ENCODE data around the gene ACOT4. TPM values are rescaled to one million over a fixed set of nuclear protein-coding genes. Genes with fewer than 3 reads are reported as not detected.
"Not testable (repeated sequence)": the region's sequence is repeated elsewhere in the genome, so short reads cannot be mapped to it uniquely, and the experiment has no call there.

Gene ACOT4
- total RNA-seq, 1 experiment from 2014 or later: 1.8 TPM

- H3K9me3 ChIP-seq (ENCODE audit: control insufficient read depth, low read depth, low read length); H2BK120ac ChIP-seq (ENCODE audit: low read depth, low read length, poor library complexity, severe bottlenecking); H3K4me1 Mint-ChIP-seq; H3K9ac ChIP-seq (ENCODE audit: extremely low read depth, insufficient read length, low read length); H3K27ac Mint-ChIP-seq; H4K5ac ChIP-seq (ENCODE audit: insufficient read length, low read depth, low read length); H3K18ac ChIP-seq (ENCODE audit: insufficient read length, low read depth, low read length); H3K27me3 ChIP-seq (ENCODE audit: insufficient read depth, low read length); H3K23ac ChIP-seq (ENCODE audit: insufficient read length, low read depth, low read length); H3K27me3 Mint-ChIP-seq (ENCODE audit: low read depth); H3K4me2 ChIP-seq (ENCODE audit: insufficient read depth, insufficient read length, low read length); H4K20me1 ChIP-seq (ENCODE audit: control insufficient read depth, insufficient read depth, insufficient read length); H3K79me2 ChIP-seq (ENCODE audit: insufficient read depth, low read length); H2BK5ac ChIP-seq (ENCODE audit: insufficient read length, low read length); DNase-seq; H3K9me3 Mint-ChIP-seq; H3K36me3 Mint-ChIP-seq (ENCODE audit: insufficient read depth in 1 of 3, low read depth in 3 of 3); H4K8ac ChIP-seq (replicated peaks; ENCODE audit: insufficient read length, low read depth, low read length); H3K56ac ChIP-seq (ENCODE audit: insufficient read length, low read depth, low read length); H2AK5ac ChIP-seq (ENCODE audit: insufficient read length, low read length); H3K79me1 ChIP-seq (ENCODE audit: insufficient read depth, low read depth, low read length, poor library complexity, severe bottlenecking); H2BK15ac ChIP-seq (ENCODE audit: low read depth, low read length); H3K4me1 ChIP-seq (ENCODE audit: insufficient read depth, low read length); H3K4me3 Mint-ChIP-seq; H2BK20ac ChIP-seq (ENCODE audit: low read depth, low read length, poor library complexity, severe bottlenecking); H2BK12ac ChIP-seq (ENCODE audit: insufficient read length, low read depth, low read length); H3K14ac ChIP-seq (ENCODE audit: insufficient read depth, low read length); H4K91ac ChIP-seq (ENCODE audit: insufficient read length, low read depth, low read length); H3K23me2 ChIP-seq (ENCODE audit: insufficient read length, low read depth, low read length, poor library complexity, severe bottlenecking); H3K4ac ChIP-seq (ENCODE audit: low read depth, low read length); H2AFZ ChIP-seq (ENCODE audit: low read length); H3K27ac ChIP-seq (ENCODE audit: insufficient read length, low read depth, low read length); H3T11ph ChIP-seq (ENCODE audit: low read length): not testable (repeated sequence)
- WGBS (ENCODE audit: extremely low coverage, insufficient read length, low lambda C conversion rate): no CpG with 5 or more reads among the region's 3 CpGs
Observed at GRCh38 chr14:73549097-73549496, 42.6 kb upstream of the ACOT4 start.

GRCh38 chr14:73549889-73550524, 41.7 kb upstream of the ACOT4 start:
- H3K4me1 Mint-ChIP-seq; H2BK15ac ChIP-seq (ENCODE audit: low read depth, low read length); H3K56ac ChIP-seq (ENCODE audit: insufficient read length, low read depth, low read length); H3K9ac ChIP-seq (ENCODE audit: extremely low read depth, insufficient read length, low read length); H3K14ac ChIP-seq (ENCODE audit: insufficient read depth, low read length); H3K4me3 Mint-ChIP-seq; H3K18ac ChIP-seq (ENCODE audit: insufficient read length, low read depth, low read length); H4K91ac ChIP-seq (ENCODE audit: insufficient read length, low read depth, low read length); H3K4me1 ChIP-seq (ENCODE audit: insufficient read depth, low read length); H4K5ac ChIP-seq (ENCODE audit: insufficient read length, low read depth, low read length); H3K4me2 ChIP-seq (ENCODE audit: insufficient read depth, insufficient read length, low read length); H3K27ac Mint-ChIP-seq; H3K4ac ChIP-seq (ENCODE audit: low read depth, low read length); H3K79me2 ChIP-seq (ENCODE audit: insufficient read depth, low read length); H3K23me2 ChIP-seq (ENCODE audit: insufficient read length, low read depth, low read length, poor library complexity, severe bottlenecking); DNase-seq; H3K36me3 Mint-ChIP-seq (ENCODE audit: insufficient read depth in 1 of 3, low read depth in 3 of 3); H3K79me1 ChIP-seq (ENCODE audit: insufficient read depth, low read depth, low read length, poor library complexity, severe bottlenecking); H2BK12ac ChIP-seq (ENCODE audit: insufficient read length, low read depth, low read length); H4K20me1 ChIP-seq (ENCODE audit: control insufficient read depth, insufficient read depth, insufficient read length); H2AFZ ChIP-seq (ENCODE audit: low read length); H3K27ac ChIP-seq (ENCODE audit: insufficient read length, low read depth, low read length); H2BK20ac ChIP-seq (ENCODE audit: low read depth, low read length, poor library complexity, severe bottlenecking); H2BK5ac ChIP-seq (ENCODE audit: insufficient read length, low read length); H3T11ph ChIP-seq (ENCODE audit: low read length); H2AK5ac ChIP-seq (ENCODE audit: insufficient read length, low read length); H3K27me3 Mint-ChIP-seq (ENCODE audit: low read depth); H3K9me3 Mint-ChIP-seq; H2BK120ac ChIP-seq (ENCODE audit: low read depth, low read length, poor library complexity, severe bottlenecking); H3K9me3 ChIP-seq (ENCODE audit: control insufficient read depth, low read depth, low read length); H3K27me3 ChIP-seq (ENCODE audit: insufficient read depth, low read length); H4K8ac ChIP-seq (replicated peaks; ENCODE audit: insufficient read length, low read depth, low read length); H3K23ac ChIP-seq (ENCODE audit: insufficient read length, low read depth, low read length): not testable (repeated sequence)
- no CpG with 5 or more reads among the region's 6 CpGs for WGBS (ENCODE audit: extremely low coverage, insufficient read length, low lambda C conversion rate)

All from H9 (cell line).